HG02884 (cell line): ENCODE data around the gene ARG2.
"Not testable (repeated sequence)": the region's sequence is repeated elsewhere in the genome, so short reads cannot be mapped to it uniquely, and the experiment has no call there.

ENCODE experiments used
- ATAC-seq: cut with Tn5 transposase; IDR thresholded peaks from one replicate; pipeline ENCODE4 v1.9.1; 2021; ENCODE audit warnings: mild to moderate bottlenecking, moderate library complexity; ENCODE audit not compliant: unreplicated experiment

The ARG2 gene

DNA sequence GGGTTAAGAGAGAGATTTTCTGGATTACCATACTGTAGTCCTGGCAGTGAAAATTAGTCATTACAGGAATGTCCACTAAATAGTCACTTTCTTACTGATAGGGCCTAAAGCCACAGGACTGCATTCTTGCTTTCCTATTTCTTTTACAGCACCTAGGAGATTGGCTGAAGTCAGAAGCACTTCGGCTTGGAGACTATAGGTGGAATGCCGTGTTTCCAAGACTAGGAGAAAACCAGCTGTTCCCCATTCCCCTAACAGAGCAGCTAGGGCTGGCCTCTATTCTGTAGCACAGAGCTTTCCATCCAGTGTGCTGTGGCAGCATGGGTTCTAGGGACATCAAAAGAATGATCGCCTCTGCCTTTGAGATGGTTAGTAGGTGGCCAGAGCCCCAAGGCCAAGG, 34.7 kb upstream of the ARG2 start:
- ATAC-seq = no peak

DNA sequence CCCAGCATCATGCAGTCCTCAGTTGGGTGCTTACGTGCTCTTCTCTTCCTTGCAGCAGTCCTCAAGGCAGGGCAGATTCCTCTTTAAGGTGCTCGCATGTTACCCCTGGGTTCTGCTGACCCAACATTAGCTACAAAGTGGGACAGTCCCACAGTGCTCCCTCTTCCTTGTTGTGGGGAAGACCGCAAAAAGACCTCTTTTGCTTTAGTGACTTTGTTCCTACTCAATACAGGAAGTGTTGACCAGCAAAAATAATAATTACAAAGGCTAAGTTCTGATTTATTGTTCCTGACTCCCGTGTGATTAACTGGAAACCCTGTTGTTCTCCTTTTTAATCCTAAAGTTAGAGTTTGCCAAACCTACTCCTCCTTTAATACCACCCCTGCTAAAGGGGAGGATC, 33.4 kb upstream of the ARG2 start:
- ATAC-seq = no peak

DNA sequence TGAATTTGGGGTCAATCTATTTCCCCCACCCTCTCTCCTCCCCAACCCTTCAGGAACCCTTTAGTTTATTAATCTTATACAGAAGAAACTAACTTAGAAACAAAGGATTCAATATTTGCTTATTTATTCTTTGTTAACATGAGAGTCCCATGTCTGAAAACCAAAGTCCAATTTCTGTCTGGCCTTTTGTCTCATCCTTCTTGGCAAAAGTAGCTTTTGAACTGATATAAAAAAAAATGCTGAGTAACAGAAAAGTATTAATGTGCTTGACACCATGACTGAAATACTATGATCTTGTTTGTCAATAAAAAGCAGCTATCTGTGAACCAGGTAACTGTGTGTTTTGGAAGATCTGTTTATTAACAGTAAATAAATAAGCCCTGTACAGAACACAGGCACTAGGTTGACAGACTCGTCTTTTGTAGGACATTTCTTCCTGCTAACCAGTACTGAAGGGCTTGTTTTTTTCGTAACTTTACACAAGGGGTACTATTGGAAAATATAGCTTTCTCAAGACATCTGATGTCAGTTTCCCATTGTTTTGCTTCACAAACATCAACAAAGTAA, 30.4 kb upstream of the ARG2 start:
- ATAC-seq = no peak

DNA sequence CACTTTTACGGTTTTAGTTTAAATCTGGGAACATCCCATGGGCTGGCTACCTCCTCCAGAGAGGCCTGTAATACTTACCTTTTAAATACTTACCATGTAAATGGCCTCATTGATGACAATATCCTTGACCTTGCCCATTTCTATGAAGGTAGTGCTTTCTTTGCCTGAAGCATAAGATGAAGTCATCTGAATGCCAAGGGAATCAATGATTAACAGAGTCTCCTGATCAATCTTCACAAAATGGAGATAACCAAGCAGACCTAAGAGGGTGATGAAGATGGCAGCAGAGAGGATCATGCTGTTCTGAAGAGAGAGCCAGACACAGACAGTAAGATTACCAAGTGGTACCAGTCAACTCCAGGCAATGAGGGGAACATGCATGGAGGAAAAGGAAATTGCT, 26.1 kb upstream of the ARG2 start:
- not testable (repeated sequence) for ATAC-seq

DNA sequence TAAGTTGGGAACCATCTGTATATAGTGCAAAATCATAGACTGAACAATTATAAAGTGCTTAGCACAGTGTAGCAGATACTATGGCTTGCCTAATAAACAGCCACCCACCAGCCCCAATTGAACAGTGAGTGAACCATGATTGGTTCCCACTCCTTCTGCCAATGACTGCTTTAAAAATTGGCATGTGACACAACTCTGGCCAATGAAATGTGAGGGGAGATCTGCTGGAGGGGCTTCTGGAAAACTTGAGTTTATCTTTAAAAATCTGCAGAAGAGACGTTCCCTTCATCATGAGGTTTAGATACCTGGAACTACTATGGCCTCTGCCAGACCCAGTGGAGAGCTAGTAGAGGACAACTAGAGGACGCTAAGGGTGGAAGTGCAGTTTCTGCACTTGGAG, 24.3 kb upstream of the ARG2 start:
- ATAC-seq = no peak

DNA sequence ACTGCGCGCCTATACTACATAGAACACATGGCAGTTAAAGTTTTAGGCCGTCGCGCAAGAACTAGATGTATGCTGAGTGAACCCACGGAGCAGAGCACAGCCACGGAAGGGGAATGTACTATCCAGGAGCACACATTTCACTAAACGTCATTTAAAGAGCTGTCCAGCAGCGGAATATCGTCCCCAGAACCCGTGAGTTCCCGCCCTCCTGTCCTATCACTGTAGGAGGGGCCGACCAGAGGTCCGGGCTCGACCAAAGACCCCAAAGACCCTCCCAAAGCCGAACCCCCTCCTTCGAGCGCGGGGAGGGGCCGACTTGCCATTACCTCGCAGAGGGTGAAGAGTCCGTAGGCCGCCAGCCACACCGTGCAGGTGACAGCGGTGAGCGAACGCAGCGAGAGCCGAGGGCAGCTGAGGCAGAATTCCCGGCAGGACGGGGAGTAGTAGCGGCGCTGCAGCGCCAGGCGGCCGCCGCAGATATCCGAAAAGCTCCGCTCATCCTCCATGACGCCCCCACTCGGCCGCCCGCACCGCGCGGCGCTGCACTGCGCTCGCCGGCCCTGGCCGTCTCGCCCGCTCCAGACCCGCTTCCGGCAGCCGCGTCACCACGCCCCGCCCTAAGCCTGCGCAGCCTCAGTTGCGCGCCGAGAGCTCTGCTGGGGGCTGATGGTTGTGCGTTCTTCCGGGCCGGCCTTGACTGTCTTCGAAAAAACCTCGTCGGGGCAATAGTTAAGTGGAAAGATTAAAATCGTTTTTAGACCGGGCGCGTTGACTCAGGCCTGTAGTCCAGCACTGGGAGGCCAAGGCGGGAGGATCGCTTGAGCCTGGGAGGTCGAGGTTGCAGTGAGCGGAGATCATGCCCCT, 19.8 kb upstream of the ARG2 start, which contains the start of gene PIGH:
TSS of gene PIGH (minus strand) at position 571 of the 864 bp plus-strand sequence. CDS start at position 506, 65 bp downstream.
- peak; percentile 89 for ATAC-seq

DNA sequence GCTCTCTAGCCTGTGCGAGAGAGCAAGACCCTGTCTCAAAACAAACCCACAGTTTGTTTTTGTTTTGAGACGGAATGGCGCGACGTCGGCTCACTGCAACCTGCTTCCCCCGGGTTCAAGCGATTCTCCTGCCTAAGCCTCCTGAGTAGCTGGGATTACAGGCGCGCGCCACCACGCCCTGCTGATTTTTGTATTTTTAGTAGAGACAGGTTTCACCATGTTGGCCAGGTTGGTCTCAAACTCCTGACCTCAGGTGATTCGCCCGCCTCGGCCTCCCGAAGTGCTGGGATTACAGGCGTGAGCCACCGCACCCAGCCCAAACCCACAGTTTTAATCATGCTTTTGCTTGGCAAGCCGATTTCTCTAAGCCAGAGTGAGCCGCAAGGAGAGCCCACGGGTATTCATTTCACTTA, 19.2 kb upstream of the ARG2 start:
- ATAC-seq = not testable (repeated sequence)

DNA sequence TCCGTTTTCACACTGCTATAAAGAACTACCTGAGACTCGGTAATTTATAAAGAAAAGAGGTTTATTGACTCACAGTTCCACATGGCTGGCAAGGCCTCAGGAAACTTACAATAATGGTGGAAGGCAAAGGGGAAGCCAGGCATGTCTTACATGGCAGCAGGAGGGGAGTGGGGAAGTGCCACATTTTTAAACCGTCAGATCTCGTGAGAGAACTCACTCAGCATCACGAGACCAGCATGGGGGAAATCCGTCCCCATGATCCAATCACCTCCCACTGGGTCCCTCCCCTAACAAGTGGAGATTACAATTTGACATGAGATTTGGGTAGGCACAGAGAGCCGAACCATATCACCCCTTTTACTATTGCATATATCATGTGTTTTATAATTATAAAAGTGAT, 17.6 kb upstream of the ARG2 start:
- no peak for ATAC-seq

DNA sequence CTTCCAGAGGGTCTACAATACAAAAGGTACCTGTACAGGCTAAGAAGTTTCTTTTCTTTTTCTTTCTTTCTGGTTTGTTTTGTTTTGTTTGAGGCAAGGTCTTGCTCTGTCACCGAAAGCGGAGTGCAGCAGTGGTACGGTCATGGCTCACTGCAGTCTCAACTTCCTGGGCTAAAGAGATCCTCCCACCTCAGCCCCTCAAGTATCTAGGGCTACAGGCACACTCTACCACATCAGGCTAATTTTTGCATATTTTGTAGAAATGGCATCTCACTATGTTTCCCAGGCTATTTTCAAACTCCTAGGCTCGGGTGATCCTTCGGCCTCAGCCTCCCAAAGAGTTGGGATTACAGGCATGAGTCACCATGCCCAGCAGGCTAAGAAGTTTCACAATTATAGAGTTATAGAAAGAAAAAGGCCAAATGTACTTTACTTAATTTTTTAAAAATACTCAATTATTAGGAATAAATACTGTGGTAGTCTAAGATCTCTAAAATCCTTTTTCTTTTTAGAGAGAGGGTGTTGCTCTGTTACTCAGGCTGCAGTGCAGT, 16.6 kb upstream of the ARG2 start:
- peak; percentile 63 for ATAC-seq

DNA sequence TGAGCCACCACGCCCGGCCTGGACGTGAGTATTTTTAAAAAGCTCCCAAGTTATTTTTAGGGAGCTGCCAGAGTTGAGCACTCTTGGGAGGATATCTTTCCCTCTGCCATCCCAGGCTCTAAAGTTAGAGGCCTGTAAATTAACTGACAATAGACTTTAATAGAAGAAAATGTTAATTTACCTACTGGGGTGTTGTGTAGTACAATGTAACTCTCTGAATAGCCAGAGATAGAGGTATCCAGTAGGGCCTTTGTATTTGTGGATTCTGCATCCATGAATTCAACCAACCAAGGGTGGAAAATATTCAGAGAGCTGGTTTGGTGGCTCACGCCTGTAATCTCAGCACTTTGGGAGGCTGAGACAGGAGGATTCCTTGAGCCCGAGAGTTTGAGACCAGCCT, 12.1 kb upstream of the ARG2 start:
- ATAC-seq = no peak

DNA sequence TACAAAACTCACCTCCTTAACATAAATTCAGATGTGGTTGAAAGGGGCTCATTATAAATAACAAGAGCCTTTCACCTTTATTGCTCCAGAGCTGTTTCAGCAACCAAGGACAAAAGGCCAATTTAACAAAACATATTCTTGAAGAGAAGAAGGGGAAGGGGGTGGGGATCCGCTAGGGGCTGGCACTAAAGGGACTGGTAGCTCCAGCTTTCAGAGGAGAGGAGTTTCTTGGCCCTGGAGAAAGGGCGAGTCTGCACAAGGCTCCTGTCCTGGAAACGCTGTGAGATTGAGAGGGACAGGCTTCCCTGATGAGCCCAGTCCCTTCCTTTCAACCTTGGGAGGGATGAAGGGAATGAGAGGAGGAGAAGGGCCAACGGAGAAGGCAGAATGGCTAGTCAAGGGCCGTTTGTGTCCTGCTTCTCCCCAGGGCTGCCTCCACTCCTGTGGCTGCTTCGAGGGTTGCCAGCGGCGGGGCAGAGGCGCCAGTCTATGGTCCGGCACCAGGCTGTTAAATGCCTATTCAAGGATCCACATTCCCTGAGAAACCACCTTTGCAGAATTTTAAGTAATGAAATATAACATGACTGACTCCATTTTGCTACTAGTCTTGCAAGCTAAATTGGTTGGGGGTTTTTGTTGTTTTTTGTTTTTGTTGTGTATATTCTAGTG, 9.9 kb upstream of the ARG2 start:
- no peak for ATAC-seq

DNA sequence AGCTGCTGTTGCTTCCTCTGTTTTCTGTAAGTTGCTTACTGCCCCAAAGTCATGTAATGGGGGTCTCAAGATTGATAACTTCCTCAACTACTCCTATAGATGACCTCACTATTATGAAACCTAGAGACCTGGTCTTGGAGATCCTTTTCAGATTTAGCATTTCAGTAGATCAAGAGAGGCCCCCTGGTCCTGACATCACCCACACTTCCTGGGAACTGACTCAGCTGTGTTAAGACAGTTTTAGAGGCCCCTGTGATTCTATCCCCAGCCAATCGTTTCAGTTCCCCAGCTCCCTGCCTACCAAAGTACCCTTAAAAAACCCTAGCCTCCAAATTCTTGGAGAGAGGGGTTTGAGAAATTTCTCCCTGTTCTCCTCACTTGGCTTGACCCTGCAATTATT, 9.2 kb upstream of the ARG2 start:
- ATAC-seq = no peak

DNA sequence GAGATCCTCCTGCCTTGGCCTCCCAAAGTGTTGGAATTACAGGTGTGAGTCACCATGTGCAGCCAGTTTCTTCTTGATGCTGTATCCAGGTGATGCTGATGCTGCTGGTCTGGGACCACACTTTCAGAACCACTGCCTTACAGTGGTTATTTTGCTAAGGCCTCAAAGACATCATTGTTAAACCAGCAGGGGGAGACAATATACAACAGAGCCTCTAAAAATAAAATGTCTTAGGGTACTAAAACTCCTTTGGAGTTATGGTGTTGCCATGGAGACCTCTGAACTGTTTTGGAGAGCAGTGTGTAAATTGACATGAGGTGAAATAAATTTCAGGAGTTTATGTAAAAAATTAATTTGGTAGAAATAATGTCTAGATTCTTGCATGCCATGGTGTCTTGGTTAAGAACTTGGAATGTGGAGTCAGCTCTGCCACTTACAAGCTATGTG, 1.1 kb upstream of the ARG2 start:
- no peak for ATAC-seq

DNA sequence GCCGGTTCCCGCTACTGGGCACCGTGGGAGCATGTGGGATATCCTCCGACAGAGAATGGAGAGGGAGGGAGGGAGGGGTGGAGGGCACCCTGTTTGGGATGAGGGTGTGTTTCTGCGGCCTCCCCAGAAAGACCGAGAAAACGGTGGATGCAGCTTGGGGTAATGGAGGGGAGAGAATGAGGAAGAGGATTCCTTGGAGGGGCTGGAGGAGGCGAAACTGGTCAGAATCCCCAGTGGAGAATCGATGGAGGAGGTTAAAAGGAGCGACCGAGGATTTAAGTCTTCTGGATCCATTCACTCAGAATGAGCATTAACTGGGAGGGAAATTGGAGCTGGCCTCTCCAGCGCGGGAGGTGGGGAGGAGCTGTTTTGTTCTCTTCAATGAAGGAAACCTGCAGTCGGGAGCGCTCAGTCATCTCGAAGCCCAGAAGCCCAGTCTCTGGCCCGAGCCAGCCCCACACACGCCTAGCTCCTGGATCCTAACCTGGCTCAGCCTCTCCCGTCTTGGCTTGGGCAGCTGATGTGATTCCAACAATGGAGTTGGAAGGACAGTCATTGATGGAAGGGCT, 581 bp downstream of the ARG2 start:
- ATAC-seq = no peak

DNA sequence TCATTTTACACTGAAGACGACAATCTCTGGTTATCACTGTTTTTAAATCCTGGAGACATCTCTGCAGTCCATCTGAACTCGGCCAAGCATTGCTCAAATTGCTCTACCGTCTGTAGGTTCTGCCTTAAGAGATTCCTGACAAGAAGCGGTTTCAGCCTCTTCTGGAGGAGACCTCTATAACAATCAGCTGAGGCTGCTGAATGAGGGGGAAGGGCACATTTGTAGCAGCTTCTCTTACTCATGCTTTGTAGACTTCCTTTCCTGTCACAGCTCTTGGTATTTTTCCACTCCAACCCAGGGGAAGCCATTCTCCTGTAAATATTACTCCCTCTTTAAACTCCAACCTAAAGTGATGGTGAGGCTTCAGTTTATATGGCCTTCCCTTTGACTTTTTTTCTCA, 3.0 kb downstream of the ARG2 start:
- no peak for ATAC-seq

DNA sequence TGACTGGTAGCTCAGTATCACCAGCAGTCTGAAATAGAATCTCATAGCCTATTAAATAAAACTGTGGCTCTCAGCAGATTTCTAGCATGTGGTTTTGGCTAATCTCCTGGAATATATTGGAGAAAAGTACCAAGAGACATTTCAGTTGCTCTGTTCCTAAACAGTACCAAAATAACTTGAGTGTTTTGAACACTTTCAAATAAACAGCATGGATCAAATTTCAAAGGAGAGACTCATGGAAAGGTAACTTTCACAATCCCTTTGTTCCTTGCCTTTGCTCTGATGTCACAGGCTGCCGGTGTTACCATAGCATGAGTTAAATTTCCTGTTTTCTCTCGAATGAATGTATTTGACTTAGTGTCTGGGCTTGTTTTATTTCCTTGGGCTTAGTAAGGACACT, 3.4 kb downstream of the ARG2 start:
- ATAC-seq = no peak

DNA sequence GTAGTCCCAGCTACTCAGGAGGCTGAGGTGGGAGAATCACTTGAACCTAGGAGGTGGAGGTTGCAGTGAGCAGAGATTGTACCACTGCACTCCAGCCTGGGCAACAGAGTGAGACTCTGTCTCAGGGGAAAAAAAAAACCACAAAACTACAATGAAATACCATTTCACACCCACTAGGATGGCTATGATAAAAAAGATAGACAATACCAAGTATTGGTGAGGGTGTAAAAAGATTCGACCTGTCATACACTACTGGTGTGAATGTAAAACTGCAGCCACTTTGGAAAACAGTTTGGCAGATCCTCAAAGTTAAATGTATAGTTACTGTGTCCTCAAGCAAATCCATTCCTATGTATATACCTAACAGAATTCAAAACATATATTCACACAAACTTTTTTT, 6.4 kb downstream of the ARG2 start:
- ATAC-seq = not testable (repeated sequence)

DNA sequence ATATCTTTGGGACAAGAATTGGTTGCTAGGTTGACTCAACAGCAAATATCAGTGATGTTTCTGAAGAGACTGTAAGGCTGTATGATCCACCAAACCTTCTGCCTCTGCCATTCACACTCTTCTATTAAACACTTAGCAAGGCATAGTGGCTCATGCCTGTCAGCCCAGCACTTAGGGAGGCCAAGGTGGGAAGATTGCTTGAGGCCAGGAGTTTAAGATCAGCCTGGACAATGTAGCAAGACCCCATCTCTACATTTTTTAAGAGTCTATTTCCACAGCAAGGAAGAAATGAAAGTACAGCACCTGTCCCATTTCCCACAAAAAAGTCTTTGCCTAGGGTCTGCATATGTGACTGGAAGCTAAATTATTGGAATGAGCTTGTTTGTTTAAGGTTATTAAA, 7.8 kb downstream of the ARG2 start:
- ATAC-seq = no peak

DNA sequence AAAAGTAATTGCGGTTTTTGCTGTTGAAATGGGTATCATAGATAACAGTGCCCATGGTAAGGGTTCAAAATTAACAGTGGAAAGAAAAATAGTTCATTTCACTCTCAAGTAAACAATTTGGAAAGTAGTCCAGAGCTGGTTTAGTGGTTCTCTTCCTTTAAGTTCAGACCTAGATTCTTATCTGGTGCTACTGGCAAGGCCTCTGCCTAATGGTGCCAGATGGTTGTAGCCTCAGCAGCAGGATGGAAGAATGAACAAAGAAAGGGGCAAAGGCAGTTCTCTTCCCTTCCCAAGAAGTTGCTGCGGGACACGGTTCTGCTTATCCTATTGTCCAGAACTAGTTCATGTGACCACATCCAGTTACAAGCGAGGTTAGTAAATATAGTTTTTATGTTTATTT, 10.5 kb downstream of the ARG2 start:
- ATAC-seq = no peak

DNA sequence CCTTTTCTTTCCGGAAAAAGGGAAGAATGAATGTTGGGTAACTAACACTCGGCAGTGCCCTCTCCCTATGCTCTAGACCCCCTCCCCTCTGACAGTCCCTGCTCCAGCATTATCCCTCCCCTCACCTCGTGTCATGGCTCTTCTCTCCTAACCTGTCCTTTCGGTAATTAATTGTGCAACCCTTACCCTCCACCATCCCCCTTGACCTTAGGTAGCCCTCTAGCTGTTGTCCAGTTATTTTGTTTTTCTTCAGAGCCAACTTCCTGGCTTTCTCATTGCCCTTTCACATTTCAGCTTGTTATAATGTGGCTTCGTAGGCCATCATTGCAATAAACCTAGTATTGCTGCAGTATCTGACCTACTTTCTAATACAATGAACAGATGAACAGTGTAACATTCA, 11.2 kb downstream of the ARG2 start:
- ATAC-seq = no peak

DNA sequence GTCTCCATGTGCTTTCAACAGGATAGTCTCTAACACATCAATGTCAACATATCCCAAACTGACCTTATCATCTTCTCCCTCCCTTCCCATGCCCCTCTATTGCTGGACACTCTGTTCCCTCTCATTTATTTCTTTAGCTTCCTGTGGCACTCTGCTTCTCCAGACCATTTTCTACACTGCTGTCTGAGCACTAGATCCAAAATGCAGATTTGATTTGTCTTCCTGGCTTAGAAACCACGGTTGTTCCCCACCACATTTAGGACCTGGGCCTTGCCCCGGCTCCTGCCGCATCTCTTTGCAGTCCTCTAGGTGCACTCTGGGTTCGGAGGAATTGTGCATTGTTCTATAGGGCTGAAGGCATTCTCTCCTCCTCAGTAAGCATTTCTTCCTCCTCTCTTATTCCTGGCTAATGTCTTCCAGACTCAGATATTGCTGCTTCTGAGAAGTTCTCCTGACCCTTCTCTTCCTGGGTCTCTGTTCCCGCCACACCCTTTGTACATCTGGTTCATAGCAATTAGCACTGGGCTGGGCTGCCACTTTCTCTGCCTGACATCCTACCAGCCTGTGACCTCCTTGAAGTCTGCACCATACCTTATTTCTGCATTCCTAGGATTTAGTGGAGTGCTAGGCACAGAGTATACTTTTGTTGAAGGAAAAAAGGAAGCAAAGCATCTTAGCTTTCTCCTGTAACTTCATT, 13.9 kb downstream of the ARG2 start:
- ATAC-seq = no peak
